Skin epidermis (tissue), 12 donors: ENCODE measurements around the gene CSRP1.
"Not testable (repeated sequence)": the region's sequence is repeated elsewhere in the genome, so short reads cannot be mapped to it uniquely, and the experiment has no call there.

ENCODE experiments used
- H3K27ac ChIP-seq, 21 experiments: fragments of 200-600 bp; sonication (generic) in 11 of 21; one replicate each; pipeline ENCODE4 v1.5.0; 2020; ENCODE audit warnings: mild to moderate bottlenecking in 3 of 21, inconsistent platforms in 2 of 21, moderate library complexity in 2 of 21
- H3K4me3 ChIP-seq, 7 experiments: fragments of 200-600 bp; sonication (generic) in 2 of 7; one replicate each; pipeline ENCODE4 v1.5.0; 2020; ENCODE audit warnings: inconsistent platforms in 2 of 7, mild to moderate bottlenecking in 2 of 7, moderate library complexity in 1 of 7

The CSRP1 gene

DNA sequence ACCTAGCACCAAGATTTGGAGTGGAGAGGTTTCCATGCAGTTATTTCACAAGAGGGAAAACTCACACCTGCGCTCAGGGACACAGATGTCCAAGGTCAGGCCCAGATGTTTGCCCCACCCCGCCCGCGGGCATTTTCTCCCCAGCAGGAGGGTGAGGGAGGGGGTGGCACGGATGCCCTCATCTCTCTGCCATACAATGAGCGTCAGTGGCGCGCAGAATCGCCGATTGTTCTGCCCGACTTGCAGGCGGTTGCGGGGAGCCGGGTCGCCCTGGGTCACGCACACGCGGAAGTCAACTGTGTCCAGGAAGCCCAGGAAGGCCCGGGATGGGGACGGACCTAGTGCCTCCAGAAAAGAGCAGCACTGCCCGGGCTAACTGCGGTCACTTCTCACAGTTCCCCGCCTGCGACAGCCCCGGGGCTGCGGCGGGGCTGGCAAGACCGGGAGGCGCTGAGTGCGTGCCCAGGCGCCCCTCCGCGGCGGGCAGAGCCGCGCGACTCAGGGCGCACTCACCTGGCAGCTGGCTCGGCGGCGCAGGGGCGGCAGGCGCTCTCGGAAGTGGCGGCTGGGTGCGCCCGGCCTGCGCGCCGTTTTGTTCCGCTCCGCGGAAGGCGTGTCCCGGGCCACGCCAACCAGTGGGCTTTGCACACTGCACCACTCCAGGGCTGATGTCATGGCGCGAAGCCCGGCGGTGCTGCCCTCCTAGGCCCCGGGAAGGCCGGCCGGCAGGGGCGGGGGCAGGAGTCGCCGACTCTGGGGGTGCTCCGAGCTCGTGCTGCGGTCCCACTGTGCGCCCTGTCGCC lies at the start of gene CSRP1:
Gene CSRP1, minus strand, starts transcription at position 567 of the 803 bp plus-strand sequence. CDS start 10,820 bp downstream, outside the sequence.
- H3K4me3 ChIP-seq, result peak within 1 kb of the TSS; percentile 55 to 95 (median 70)
- peak within 1 kb of the TSS; percentile 63 to 95 (median 89) for H3K27ac ChIP-seq

DNA sequence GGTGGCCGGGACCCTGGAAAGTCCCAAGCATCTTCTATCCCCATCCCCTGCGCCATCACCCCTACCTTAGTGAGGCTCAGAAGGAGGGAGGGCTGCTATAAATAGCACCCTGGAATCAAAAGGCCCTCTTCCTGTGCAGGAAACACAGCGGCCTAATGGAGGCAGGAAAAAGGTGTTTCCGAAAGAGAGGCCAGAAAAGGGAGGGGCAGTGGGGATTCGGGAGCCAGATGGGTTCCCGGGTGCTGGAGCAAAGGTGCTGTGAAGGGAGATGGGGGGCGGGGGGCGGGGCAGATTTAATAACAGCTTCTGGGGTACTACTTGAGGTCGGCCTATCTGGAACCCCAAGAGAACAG lies 48.6 kb upstream of the CSRP1 start:
- Histone ChIP-seq H3K4me3 (no peak overlapping the region), H3K27ac (peak overlapping the region in 7 of 21 experiments; percentile 7 to 78 (median 40))

DNA sequence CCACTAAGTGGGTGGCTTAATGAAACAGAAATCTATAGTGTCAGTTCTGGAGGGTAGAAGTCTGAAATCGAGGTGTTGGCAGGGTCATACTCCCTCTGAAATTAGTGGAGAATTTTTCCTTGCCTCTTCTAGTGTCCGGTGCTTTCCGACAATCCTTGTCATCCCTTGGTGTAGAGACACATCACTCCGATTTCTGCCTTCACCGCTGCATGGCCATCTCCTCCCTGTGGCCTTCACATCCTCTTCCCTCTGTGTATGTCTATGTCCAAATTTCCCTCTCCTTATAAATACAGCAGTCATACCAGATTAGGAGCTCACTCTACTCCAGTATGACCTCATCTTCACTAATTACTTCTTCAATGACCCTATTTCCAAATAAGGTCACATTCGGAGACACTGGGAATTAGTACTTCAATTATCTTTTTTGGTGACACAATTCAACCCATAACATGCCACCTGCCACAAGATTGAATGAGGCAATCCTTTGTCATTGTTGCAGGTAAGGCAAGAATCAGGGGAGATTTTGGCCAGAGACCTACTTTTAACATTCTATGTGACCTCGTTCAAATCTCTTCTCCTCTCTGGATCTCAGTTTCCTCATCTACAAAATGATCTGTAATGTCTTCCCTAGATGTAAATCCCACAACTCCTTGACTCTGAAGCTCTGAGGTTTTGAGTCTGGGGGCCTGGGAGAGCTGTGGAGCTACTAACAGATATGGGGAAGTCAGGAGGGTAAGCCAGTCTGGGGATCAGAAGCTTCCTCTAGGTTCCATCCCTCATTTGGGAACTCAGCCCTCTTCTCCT lies 48.1 kb upstream of the CSRP1 start:
- Histone ChIP-seq H3K4me3 (no peak overlapping the region), H3K27ac (peak overlapping the region in 9 of 21 experiments; percentile 17 to 77 (median 59))

DNA sequence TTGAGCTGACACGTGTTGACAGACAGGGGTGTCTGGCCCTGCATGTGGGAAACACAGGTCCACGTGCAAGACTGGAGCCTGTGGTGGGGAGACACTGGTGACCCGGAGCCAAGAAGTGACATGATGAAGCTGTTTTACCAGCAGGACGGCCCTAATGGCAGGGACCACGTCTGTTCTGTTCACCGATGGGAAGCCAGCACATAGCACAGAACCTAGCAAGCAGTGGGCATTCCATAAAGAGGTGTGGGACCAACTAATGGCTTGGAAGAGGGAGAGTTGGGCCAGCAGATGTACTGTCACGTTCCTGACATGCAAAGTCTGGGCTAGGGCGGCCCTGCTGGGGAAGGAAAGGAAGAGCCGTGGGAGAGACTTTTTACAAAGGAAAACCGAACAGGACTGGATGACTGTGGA lies 47.3 kb upstream of the CSRP1 start:
- Histone ChIP-seq H3K27ac (peak overlapping the region in 15 of 21 experiments; percentile 17 to 80 (median 50)), H3K4me3 (no peak overlapping the region)

DNA sequence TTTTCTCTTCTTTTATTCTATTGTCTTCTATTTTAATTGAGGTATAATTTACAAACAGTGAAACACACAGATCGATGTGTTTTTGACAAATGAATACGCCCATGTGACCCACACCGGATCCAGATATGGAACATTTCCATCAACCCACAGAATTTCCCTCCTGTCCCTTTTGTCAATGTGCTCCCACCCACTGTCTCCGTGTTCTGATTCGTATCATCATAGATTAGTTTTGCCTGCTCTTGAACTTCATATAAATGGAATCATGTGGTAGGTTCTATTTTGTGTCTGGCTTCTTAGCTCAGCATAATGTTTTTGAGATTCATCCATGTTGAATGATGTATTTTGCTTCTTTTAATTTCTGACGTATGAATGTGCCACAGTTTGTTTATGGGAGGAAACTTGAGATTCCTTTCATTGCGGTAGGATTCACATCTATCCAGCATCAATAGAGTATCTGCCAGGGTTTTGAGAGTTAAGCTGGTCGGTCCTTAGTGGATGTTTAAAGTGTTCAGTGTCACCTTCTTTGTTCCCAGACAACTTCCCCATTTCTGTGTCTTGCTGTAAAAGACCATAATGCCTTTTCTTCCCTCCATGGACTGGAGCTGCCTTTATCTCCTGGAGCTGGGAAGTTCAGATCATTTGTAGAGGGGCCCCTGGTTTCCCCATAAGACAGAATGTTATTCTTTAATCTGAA lies 46.7 kb upstream of the CSRP1 start:
- Histone ChIP-seq H3K4me3 (no peak overlapping the region), H3K27ac (peak overlapping the region in 16 of 21 experiments; percentile 18 to 82 (median 52))

DNA sequence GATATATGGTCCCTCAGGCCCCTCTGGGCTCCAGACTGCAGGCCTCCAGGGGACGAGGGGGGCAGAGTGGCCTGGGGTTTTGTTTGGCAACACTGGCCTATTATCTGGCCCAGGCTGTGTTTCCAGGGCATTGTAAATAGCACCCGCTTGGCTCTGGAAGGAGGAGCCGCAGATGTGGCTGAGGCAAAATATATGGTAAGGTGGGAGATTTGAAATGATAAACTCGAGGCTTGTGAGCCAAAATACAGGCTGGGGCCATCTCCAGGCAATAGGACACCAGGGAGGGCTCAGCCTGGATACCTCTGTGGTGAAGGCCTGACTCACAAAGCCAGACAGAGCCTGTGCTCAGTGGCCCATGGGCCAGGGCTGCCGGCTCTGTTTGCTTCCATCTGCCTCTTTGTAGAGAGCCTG lies 46.0 kb upstream of the CSRP1 start:
- Histone ChIP-seq H3K27ac (peak overlapping the region in 16 of 21 experiments; percentile 7 to 82 (median 52)), H3K4me3 (no peak overlapping the region)

DNA sequence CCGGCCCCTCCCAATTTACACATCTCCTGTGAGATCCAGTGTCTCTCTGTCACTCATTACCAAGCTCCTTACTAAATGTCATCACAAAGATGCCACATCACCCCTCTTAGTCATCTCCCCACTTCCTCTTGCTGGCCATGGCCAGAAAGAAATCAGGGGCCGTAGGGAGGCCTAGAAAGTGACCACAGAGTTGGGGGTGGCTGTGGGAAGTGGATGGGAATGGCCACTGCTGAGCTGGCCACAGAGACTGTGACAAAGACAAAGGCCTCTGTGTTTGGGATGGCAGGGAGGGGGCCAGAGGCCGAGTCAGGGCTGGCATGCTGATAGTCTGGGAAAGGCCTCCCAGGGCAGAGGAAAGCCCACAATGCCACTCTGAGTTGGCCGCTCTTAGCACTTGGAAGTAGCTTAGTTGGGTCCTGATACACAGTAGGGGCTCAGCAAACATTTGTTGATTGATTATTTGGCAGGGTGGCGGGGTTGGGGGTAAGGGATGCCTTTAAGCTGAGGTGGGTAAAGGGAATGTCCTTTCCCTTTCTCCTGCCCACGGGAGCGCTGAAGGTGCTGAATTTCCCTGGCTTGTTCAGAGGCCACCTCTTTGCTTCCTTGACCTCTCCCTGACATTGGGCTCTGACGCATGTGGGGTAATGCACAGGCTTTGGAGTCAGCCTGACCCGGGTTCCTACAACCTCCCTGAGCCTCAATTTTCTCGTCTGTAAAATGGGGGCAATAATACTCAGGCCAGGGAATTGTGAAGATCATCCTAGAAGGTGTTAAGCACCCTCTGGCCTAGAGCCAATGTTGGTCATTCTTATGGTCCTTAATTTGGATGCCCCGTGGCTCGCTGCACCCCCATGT lies 45.2 kb upstream of the CSRP1 start:
- Histone ChIP-seq H3K27ac (peak overlapping the region in 19 of 21 experiments; percentile 16 to 82 (median 59)), H3K4me3 (no peak overlapping the region)

DNA sequence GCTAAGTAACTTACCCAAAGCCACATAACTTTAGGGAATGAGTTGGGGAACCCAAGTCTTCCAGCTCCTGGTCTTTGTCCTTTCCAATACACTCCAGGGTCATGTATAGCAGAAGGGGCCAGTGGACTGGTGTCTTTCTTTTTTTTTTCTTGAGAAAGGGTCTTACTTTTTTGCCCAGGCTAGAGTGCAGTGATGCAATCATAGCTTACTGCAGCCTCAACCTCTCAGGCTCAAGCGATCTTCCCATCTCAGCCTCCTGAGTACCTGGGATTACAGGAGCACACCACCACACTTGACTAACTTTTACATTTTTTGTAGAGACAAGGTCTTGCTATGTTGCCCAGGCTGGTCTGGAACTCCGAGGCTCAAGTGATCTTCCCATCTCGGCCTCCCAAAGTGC lies 44.2 kb upstream of the CSRP1 start:
- H3K27ac ChIP-seq, result peak overlapping the region in 12 of 21 experiments; percentile 8 to 79 (median 29)

DNA sequence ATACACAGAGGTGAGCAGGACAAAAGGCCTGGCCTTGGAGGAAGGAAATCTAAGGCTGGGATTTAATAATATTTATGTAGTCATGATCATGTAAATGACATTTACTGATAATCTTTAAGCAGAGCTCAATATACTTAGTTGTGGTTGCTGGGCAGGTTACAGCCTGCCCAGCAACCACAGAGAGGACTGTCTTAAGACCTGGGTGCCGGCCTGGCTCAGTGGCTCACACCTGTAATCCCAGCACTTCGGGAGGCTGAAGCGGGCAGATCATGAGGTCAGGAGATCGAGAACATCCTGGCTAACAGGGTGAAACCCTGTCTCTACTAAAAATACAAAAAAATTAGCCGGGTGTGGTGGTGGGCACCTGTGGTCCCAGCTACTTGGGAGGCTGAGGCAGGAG lies 42.6 kb upstream of the CSRP1 start:
- not testable (repeated sequence) for H3K4me3 ChIP-seq, H3K27ac ChIP-seq

More for the DNA sequence above, 44.2 kb upstream of the CSRP1 start:
- H3K4me3 ChIP-seq, result no peak overlapping the region

DNA sequence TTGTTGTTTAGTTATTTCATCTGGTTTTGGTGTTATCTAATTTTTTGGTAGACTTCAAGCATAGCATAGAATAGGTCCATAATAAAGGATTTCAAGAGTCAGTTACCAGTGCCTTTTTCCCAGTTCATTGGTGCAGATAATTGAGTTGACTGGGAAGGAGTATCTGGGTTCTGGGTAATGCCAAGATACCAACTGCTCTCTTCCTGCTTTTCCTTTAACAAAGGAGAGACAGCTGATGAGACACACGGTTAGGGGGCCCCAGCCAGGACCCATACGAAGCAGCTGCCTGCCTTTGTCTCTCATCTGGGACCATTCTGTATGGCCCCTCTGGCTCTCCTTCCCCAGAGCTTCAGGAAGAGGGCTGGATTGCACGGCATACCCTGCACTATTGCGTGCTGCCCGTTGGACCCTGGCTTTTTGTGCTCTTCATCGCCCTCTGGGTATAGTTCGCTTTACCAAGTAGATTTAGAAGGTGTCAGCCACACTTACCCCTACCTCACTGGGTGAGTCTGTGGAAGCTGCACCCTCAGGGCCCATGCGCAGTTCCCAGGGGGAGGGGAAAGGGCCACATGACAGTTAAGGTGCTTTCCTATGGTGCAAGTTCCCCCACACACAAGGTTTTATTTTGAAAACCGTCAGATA lies 39.0 kb upstream of the CSRP1 start:
- Histone ChIP-seq H3K27ac (no peak overlapping the region), H3K4me3 (no peak overlapping the region)

DNA sequence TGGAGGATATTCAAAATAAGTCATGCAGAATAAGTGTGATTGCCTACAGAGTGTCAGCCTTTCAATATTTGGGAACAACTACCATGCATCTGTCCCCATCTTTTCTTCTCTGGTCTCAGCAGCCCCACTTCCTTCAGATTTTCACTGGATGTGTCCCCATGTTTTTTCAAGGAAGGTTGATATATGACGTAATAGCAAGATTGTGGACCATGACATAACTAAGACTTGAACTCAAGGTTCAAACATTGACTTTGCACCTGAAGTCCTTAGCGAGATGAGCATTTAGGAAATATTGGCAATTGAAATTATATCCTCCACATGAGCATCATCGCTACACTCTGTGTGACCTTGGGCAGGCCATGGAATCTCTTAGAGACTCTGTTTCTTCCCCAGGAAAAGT lies 37.8 kb upstream of the CSRP1 start:
- Histone ChIP-seq H3K27ac (peak overlapping the region in 1 of 21 experiments; percentile 70), H3K4me3 (no peak overlapping the region)

DNA sequence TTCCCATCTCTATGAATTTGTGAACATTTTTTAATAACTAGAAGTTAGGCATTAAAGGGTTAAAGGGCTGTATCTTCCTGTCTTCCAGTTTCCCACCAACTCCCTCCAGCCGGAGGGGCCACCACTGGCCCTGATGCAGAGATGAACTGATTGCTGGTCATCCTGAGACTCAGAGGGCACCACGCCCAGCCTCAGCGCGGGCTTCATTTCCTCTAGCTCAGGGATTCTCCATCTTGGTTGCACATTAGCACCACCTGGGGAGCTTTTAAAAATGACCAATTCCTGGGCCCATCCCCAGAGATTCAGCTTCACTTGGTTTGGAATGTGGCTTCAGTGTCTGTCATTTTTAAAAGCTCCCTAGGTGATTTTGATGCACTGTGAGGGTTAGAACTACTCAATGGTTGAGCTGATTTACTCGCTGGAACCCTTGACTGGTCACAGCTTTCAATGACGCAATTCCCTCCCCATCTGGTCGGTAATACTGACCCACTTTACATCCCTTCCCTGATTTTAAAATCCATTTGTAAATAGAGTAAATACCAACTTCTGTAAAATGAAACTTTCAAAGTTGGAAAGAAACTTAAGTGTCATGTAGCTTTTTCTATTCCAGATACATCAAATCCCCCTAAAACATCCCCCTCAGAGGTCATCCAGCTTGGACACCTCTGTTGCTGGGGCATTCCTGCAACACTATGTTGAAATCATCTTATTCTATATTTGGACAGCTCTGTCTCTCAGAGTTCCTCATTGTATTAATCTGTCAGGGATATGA lies 37.1 kb upstream of the CSRP1 start:
- H3K4me3 ChIP-seq, result no peak overlapping the region
- H3K27ac ChIP-seq, result peak overlapping the region in 7 of 21 experiments; percentile 23 to 81 (median 37)

DNA sequence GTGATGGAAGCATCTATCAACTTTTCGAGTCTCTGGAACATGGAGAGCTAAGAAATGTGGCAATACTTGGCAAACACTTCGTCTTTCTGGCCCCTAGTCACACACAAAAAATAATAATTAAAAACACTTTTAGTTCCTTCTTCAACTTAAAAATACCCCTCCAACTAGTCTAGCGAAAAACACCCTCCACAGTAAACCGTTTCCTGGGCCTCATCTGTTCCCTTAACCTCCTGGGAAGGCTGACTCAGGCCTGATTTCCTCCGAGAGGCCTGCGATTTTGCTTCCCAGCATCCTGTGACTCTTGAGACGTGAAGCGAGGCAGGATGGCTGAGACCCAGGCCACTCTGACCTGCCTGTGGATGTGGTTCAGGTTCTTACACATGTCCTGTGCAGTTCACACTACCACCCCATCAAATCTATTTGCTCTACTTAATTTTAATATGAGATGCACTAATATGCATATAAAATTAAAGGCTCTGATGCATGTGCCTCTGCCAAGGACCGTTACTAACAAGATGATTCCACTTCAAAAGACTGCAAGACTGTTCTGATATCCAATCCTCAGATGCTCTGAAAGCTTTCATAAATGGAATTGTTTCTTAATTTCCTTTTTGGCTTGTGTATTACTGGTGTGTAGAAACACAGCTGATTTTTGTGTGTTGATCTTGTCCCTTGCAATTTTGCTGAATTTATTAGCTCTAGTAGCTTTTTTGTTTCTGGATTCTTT lies 35.5 kb upstream of the CSRP1 start:
- peak overlapping the region in 15 of 21 experiments; percentile 23 to 91 (median 72) for H3K27ac ChIP-seq
- no peak overlapping the region for H3K4me3 ChIP-seq

DNA sequence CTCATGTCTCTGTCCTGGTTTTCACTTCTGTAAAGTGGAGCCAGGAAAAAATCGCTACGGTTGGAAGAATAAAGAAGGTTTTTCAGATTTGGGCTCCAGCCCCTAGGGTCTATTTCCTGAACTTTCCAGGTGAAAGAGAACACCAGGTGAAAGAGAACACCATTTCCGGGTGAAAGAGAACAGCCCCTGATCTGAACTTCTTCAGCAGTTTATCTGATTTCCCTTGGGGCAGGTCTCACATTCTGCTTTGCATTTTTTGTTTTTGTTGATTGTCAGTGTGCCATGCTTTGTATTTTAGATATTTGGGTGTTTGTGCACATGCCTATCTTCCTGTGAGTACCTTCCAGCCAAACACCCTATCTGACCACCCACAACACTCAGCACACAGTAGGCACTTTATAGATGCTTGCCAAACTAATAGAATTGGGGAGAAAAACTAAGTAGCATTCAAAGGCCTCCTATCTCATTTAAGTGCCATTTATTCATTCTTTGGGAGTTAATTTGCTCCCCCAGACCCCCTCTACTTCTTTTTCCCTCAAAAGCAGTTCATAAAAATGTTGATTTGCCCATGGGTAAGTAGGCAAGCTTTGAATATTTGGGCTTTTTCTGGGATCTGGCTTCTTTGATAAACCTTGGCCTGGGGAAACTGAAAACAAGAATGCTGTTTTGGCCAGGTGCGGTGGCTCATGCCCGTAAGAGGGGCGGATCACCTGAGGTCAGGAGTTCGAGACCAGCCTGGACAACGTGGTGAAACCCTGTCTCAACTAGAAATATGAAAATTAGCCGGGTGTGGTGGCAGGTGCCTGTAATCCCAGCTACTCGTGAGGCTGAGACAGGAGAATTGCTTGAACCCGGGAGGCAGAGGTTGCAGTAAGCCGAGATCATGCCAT lies 34.2 kb upstream of the CSRP1 start:
- H3K4me3 ChIP-seq, result peak overlapping the region in 3 of 7 experiments; percentile 61 to 73 (median 70)
- peak overlapping the region in 18 of 21 experiments; percentile 18 to 91 (median 76) for H3K27ac ChIP-seq

DNA sequence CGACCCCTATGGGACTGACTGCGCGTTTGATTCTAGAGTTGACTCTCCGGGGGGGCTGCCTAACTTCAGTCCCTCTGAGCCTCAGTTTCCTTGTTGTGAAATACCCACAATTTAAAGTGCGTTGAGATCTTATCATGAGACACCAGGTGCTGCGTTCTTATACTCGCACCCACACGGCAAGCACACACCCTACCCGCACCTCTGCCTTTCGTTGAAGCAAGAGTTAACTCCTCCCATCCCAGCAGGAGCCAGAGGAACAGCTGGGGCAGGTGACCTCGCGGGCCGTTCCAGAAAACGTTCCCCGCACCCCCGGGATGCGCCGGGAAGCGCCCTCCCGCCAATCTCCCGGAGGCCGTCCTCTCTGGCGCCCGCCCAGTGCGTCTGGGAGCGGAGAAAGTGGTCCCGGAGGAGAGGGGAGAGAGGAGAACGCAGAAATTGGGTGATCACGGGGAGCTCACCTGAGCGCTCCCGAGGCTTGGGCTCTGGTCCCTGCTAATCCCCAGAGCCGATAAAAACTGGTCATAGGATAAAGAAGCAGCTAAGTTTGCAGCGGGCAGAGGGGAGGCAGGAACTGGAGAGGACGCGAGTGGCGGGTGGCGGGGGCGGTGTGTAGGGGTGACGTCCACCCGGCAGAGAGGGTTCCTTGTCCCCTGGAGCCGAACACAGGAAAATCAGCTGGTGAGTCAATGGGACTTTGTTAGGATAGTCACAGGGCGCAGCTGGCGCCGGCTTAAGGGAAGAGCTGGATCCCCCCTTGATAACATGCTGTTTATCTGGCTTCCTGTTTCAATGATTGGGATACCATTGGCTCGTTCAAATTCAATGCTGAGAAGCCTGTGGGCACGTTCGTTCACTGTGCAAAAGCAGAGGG lies 32.9 kb upstream of the CSRP1 start:
- Histone ChIP-seq H3K4me3 (peak overlapping the region; percentile 35 to 73 (median 57)), H3K27ac (peak overlapping the region; percentile 34 to 91 (median 76))
